ENCODE measurements around the gene NR3C2.

Gene NR3C2

DNA sequence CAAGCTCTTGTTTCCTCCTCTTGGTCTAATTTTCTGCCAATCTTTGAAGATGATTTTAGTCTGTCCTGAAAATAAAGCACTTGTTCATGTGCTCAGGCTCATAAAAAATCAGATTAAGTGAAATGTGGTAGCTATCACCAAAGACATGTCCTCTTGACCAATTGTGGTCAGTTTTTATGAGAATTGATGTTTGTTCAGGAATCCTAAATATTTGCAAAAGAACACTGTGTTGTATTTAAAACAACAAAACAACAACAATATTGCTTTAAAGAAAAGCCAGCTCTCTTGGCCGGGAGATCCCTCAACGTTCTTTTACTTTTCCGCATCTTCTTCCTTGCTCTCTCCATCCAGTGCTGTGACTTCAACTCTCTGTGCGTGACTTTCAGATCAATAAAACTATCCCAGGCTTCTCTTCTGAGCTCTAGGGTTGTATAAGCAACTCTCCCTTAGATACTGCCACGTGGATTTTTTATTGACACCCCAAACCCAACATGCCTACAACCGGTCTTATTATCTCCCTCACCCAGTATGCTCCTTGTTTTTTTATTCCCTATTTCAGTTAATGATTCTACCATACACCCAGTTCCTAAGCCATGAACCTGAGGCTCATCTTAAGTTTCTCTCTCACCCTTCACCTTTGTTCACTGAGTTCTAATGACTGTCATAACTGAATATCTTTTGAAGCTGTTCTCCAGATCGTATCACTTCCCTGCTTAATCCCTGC, 400.4 kb downstream of the NR3C2 start:
- DNase-seq, result no peak

DNA sequence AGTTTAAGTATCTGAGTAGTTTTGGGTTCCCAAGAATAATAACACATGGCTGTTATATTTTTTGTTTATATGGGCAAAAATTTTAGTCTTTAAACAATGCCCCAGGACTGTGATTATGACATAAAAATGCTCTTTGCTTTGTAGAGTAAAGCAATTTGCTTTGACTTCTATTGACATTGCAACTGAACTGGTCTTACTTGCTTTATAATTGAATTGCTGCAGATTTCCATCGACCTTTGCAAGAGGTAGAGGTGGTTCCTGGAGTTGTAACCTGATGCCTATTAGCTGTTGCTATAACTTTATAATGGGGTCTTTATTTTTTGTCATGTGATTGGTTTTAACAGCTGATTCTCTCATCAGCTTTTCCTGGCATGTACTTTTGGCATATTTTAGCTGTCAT, 407.4 kb downstream of the NR3C2 start:
- DNase-seq, result no peak

DNA sequence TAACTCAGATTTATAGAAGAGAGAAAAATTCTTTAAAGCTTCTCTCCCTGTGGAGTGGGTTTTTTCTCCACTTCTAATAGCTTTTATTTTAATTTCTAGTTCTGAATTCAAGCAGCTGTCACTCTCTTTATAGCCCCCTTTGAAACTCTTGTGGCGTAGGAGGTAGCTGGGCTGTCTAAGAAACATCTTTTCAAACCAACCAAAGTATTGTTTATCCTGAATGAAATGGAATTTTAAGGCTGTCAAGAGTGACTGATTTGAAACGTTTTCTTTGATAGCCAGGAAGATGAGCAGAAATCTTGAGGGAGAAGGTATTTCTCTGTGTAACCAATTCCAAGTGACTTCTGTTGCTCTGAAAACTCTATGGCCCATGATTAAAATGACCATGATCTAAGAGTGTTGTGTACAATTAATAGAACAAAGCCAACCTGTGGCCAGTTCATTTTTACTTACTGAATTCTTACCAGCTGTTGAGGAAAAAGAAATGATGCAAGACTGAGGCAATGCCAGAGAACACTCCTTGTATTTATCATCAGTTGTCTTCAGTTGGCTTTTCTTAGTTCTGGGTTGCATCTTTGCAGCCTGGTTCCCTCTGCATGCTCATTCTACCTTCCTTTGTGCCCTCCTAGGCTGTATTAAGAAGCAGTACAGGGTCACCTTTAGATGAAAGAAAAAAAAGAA, 411.9 kb downstream of the NR3C2 start:
- no peak for DNase-seq

DNA sequence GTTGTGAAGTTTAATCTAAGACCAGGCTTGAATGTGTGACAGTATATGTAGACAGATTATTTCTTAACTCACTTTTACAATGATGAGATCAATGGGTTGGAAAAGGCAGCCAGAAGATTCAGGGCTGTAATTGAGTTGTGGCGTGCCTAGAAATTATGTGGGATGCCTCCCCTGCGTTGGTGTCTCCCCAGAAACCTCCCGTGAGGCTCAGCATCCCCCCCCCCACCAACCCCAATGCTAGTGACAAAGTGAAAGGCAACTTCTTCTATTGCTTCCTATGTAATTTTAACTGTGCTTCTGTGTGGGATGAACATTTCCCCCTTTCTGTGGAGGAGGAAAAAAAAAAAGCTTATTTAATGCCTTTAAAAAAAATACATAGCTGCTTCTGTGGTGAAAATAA, 412.4 kb downstream of the NR3C2 start:
- no peak for DNase-seq
